ENCODE results near the gene GPX2. TPM values are rescaled to one million over a fixed set of nuclear protein-coding genes. Genes with fewer than 3 reads are reported as not detected.

Gene GPX2
- total RNA-seq, 1 donor from 2014 or later: 0.63 TPM

GRCh38 chr14:64958743-64959142 is 16.2 kb upstream of the GPX2 start:
- Mint-ChIP-seq H3K9me3 (no peaks in the 10 kb centered on the region), H3K36me3 (peaks cover 10% of the 10 kb centered on the region), H3K4me1 (no peaks in the 10 kb centered on the region), H3K27ac (no peak overlapping the region), H3K4me3 (no peak overlapping the region), H3K27me3 (ENCODE audit: low read depth) (no peaks in the 10 kb centered on the region)
- DNase-seq (ENCODE audit: low spot score in 2 of 2, unreplicated experiment in 2 of 2): no peak
- TF ChIP-seq CTCF (IDR thresholded peaks at IDR 0.05; ENCODE audit: unreplicated experiment): no peak

GRCh38 chr14:64958201-64958600 is 15.7 kb upstream of the GPX2 start:
- Mint-ChIP-seq H3K36me3 (peaks cover 10% of the 10 kb centered on the region), H3K9me3 (no peaks in the 10 kb centered on the region), H3K4me1 (no peaks in the 10 kb centered on the region), H3K4me3 (no peak overlapping the region), H3K27ac (no peak overlapping the region), H3K27me3 (ENCODE audit: low read depth) (no peaks in the 10 kb centered on the region)
- TF ChIP-seq CTCF (IDR thresholded peaks at IDR 0.05; ENCODE audit: unreplicated experiment): no peak
- no peak for DNase-seq (ENCODE audit: low spot score in 2 of 2, unreplicated experiment in 2 of 2)

- Mint-ChIP-seq H3K27me3 (ENCODE audit: low read depth) (no peaks in the 10 kb centered on the region), H3K36me3 (peaks cover 10% of the 10 kb centered on the region), H3K4me3 (no peak overlapping the region), H3K4me1 (no peaks in the 10 kb centered on the region), H3K27ac (no peak overlapping the region), H3K9me3 (no peaks in the 10 kb centered on the region)
- TF ChIP-seq CTCF (IDR thresholded peaks at IDR 0.05; ENCODE audit: unreplicated experiment): no peak
- no peak for DNase-seq (ENCODE audit: low spot score in 2 of 2, unreplicated experiment in 2 of 2)
Measured at GRCh38 chr14:64956697-64957406, 14.3 kb upstream of the GPX2 start.

GRCh38 chr14:64955297-64955696 is 12.8 kb upstream of the GPX2 start:
- Mint-ChIP-seq H3K9me3 (no peaks in the 10 kb centered on the region), H3K4me1 (no peaks in the 10 kb centered on the region), H3K4me3 (no peak overlapping the region), H3K36me3 (peaks cover 18% of the 10 kb centered on the region), H3K27ac (no peak overlapping the region), H3K27me3 (ENCODE audit: low read depth) (no peaks in the 10 kb centered on the region)
- no peak for DNase-seq (ENCODE audit: low spot score in 2 of 2, unreplicated experiment in 2 of 2)
- TF ChIP-seq CTCF (IDR thresholded peaks at IDR 0.05; ENCODE audit: unreplicated experiment): no peak

- Mint-ChIP-seq H3K36me3 (peaks cover 24% of the 10 kb centered on the region), H3K27ac (no peak overlapping the region)
Measured at GRCh38 chr14:64954491-64955240, 12.1 kb upstream of the GPX2 start.

More at GRCh38 chr14:64954491-64955240, 12.1 kb upstream of the GPX2 start:
- H3K9me3 Mint-ChIP-seq: no peaks in the 10 kb centered on the region
- H3K4me1 Mint-ChIP-seq: no peaks in the 10 kb centered on the region
- no peak overlapping the region for H3K4me3 Mint-ChIP-seq
- no peak for DNase-seq (ENCODE audit: low spot score in 2 of 2, unreplicated experiment in 2 of 2)
- no peaks in the 10 kb centered on the region for H3K27me3 Mint-ChIP-seq (ENCODE audit: low read depth)
- TF ChIP-seq CTCF (IDR thresholded peaks at IDR 0.05; ENCODE audit: unreplicated experiment): no peak
